Measurements from ENCODE around the gene HINT1.
A peak's percentile ranks its signal among the peaks of the same experiment; 100 is the strongest.

The HINT1 gene

GRCh38 chr5:131193106-131193505 is 28.1 kb upstream of the HINT1 start:
- no peak for DNase-seq
- no peak for TF ChIP-seq GATA1 (IDR thresholded peaks at IDR 0.05; ENCODE audit: low read depth, low read length)
- TF ChIP-seq POLR2A (IDR thresholded peaks at IDR 0.05; ENCODE audit: low read length), result no peak

GRCh38 chr5:131186561-131187256 is 21.7 kb upstream of the HINT1 start:
- DNase-seq, result peak; percentile 11 to 58
- TF ChIP-seq GATA1 (IDR thresholded peaks at IDR 0.05; ENCODE audit: low read depth, low read length), result no peak
- TF ChIP-seq POLR2A (IDR thresholded peaks at IDR 0.05; ENCODE audit: low read length), result no peak

GRCh38 chr5:131185523-131186104 is 20.6 kb upstream of the HINT1 start:
- TF ChIP-seq GATA1 (IDR thresholded peaks at IDR 0.05; ENCODE audit: low read depth, low read length) (no peak), POLR2A (IDR thresholded peaks at IDR 0.05; ENCODE audit: low read length) (no peak)
- peak in 1 of 2 experiments; percentile 30 for DNase-seq

GRCh38 chr5:131182839-131183238 is 17.8 kb upstream of the HINT1 start:
- peak; percentile 33 to 55 for DNase-seq
- TF ChIP-seq GATA1 (IDR thresholded peaks at IDR 0.05; ENCODE audit: low read depth, low read length) (no peak), POLR2A (IDR thresholded peaks at IDR 0.05; ENCODE audit: low read length) (no peak)

GRCh38 chr5:131180407-131180806 is 15.4 kb upstream of the HINT1 start:
- TF ChIP-seq GATA1 (IDR thresholded peaks at IDR 0.05; ENCODE audit: low read depth, low read length) (no peak), POLR2A (IDR thresholded peaks at IDR 0.05; ENCODE audit: low read length) (no peak)

GRCh38 chr5:131171276-131171810 is 6.3 kb upstream of the HINT1 start:
- no peak for TF ChIP-seq GATA1 (IDR thresholded peaks at IDR 0.05; ENCODE audit: low read depth, low read length)
- no peak for TF ChIP-seq POLR2A (IDR thresholded peaks at IDR 0.05; ENCODE audit: low read length)
- DNase-seq, result peak in 1 of 2 experiments; percentile 58

More at GRCh38 chr5:131180407-131180806, 15.4 kb upstream of the HINT1 start:
- peak; percentile 77 to 92 for DNase-seq

GRCh38 chr5:131170540-131171275 is 5.7 kb upstream of the HINT1 start, which contains the start of gene LYRM7:
Gene LYRM7 (plus strand): TSS chr5:131170944. CDS start chr5:131171021, 77 bp downstream.
- peak; percentile 98 to 99 for DNase-seq
- TF ChIP-seq POLR2A (IDR thresholded peaks at IDR 0.05; ENCODE audit: low read length), result peak; percentile 90
- no peak for TF ChIP-seq GATA1 (IDR thresholded peaks at IDR 0.05; ENCODE audit: low read depth, low read length)

GRCh38 chr5:131169810-131170539 is 4.9 kb upstream of the HINT1 start:
- no peak for DNase-seq

GRCh38 chr5:131167615-131168014 is 2.6 kb upstream of the HINT1 start:
- TF ChIP-seq POLR2A (IDR thresholded peaks at IDR 0.05; ENCODE audit: low read length) (no peak), GATA1 (IDR thresholded peaks at IDR 0.05; ENCODE audit: low read depth, low read length) (no peak)
- DNase-seq, result no peak

More at GRCh38 chr5:131169810-131170539, 4.9 kb upstream of the HINT1 start:
- TF ChIP-seq GATA1 (IDR thresholded peaks at IDR 0.05; ENCODE audit: low read depth, low read length) (no peak), POLR2A (IDR thresholded peaks at IDR 0.05; ENCODE audit: low read length) (no peak)

- TF ChIP-seq GATA1 (IDR thresholded peaks at IDR 0.05; ENCODE audit: low read depth, low read length), result peak; percentile 88
- TF ChIP-seq POLR2A (IDR thresholded peaks at IDR 0.05; ENCODE audit: low read length), result no peak
- peak; percentile 89 to 90 for DNase-seq
These were observed 601 bp downstream of the HINT1 start for GRCh38 chr5:131164191-131165118.

GRCh38 chr5:131163276-131164119 is 1.6 kb downstream of the HINT1 start:
- TF ChIP-seq GATA1 (IDR thresholded peaks at IDR 0.05; ENCODE audit: low read depth, low read length) (no peak), POLR2A (IDR thresholded peaks at IDR 0.05; ENCODE audit: low read length) (no peak)
- DNase-seq, result peak; percentile 71 to 73
